DOHH2 (cell line): ENCODE data around the gene ERFE.

Source experiments
- CTCF ChIP-seq: fragments of 200-600 bp; sonication (generic); IDR thresholded peaks from one replicate; pipeline ENCODE4 v1.5.1; 2014; ENCODE audit warnings: antibody characterized with exemption, mild to moderate bottlenecking, low read depth, low read length; ENCODE audit not compliant: poor library complexity, severe bottlenecking
- EZH2phosphoT487 ChIP-seq: fragments of 200-600 bp; sonication (generic); IDR thresholded peaks from 2 replicates; pipeline ENCODE4 v1.6.1; 2017; ENCODE audit warnings: borderline replicate concordance, mild to moderate bottlenecking, antibody characterized with exemption, low read length, moderate library complexity, mixed read lengths

- no peak for TF ChIP-seq CTCF
- TF ChIP-seq EZH2phosphoT487 = no peak
Measured at GRCh38 chr2:238148981-238149380, 9.8 kb upstream of the ERFE start.
